Measurements from ENCODE around the gene DNAJC25. TPM values are rescaled to one million over a fixed set of nuclear protein-coding genes. Genes with fewer than 3 reads are reported as not detected.

DNAJC25 gene
- polyA plus RNA-seq, 3 donors, result 1.1 to 6.0 (median 1.6) TPM

DNA sequence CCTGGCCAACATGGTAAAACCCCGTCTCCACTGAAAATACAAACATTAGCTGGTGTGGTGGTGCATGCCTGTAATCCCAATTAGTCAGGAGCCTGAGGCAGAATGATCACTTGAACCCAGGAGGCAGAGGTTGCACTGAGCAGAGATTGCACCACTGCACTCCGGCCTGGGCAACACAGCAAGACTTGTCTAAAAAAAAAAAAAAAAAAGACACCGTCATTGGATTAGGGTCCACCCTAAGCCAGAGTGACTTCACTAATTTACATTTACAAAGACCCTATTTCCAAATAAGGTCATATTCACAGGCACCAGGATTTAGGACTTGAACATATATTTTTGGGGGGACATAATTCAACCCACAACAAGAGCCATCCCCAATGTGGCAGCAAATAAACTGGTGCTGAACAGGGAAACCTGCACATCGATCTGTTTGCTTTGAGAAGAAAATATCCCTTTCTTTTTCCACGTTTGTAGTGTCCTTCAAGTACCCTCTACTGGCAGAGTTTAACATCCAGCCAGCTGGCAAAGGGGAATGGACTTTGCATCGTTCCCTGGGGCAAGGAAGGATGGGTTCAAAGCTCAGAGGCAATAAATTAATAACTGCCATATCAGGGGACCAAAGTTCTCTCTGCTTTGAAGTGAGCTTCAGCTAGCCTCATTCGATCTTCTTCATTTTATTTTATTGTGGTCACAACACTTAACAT, 3.7 kb upstream of the DNAJC25 start:
- 96% methylated on average over 4 of the region's 7 CpGs for WGBS (ENCODE audit: insufficient coverage)
- Histone ChIP-seq H3K9me3 (replicated peaks in 1 of 2; ENCODE audit: control insufficient read depth in 1 of 2, insufficient read depth in 1 of 2, low read length in 2 of 2) (no peaks in the 10 kb centered on the region), H2AFZ (ENCODE audit: insufficient read depth, low read depth, low read length, poor library complexity, severe bottlenecking) (no peak overlapping the region), H3K4me1 (ENCODE audit: control insufficient read depth in 1 of 2, insufficient read depth in 2 of 2, low read length in 2 of 2) (peaks cover 18 to 28% of the 10 kb centered on the region in 2 donors), H3K27ac (ENCODE audit: low read depth in 1 of 2, low read length in 2 of 2) (no peak overlapping the region), H3K27me3 (ENCODE audit: control insufficient read depth in 2 of 2, insufficient read depth in 2 of 2, low read length in 2 of 2) (peaks cover 0 to 5% of the 10 kb centered on the region in 2 donors), H4K20me1 (ENCODE audit: insufficient read depth, low read length) (no peaks in the 10 kb centered on the region), H3K79me2 (ENCODE audit: insufficient read depth, low read length) (peaks cover 12% of the 10 kb centered on the region), H3K4me3 (replicated peaks in 1 of 3; ENCODE audit: low read depth in 2 of 3, low read length in 3 of 3) (no peak overlapping the region), H3K4me2 (replicated peaks; ENCODE audit: extremely low read depth, low read length, poor library complexity, severe bottlenecking) (no peak overlapping the region), H3K9ac (ENCODE audit: insufficient read depth, low read length, poor library complexity, severe bottlenecking) (no peak overlapping the region), H3K36me3 (replicated peaks in 1 of 2; ENCODE audit: control insufficient read depth in 1 of 2, insufficient read depth in 2 of 2, low read length in 2 of 2) (no peaks in the 10 kb centered on the region)
- no peak overlapping the region for H3K4me3 Mint-ChIP-seq
- peaks cover 0 to 2% (median 1%) of the 10 kb centered on the region in 3 donors for H3K27me3 Mint-ChIP-seq (ENCODE audit: low read depth in 3 of 3)
- peaks cover 0 to 4% (median 0%) of the 10 kb centered on the region in 7 donors for H3K9me3 Mint-ChIP-seq
- no peak for DNase-seq
- intact Hi-C loops (cut with micrococcal nuclease), result no loop called here
- TF ChIP-seq, protein P1, sequence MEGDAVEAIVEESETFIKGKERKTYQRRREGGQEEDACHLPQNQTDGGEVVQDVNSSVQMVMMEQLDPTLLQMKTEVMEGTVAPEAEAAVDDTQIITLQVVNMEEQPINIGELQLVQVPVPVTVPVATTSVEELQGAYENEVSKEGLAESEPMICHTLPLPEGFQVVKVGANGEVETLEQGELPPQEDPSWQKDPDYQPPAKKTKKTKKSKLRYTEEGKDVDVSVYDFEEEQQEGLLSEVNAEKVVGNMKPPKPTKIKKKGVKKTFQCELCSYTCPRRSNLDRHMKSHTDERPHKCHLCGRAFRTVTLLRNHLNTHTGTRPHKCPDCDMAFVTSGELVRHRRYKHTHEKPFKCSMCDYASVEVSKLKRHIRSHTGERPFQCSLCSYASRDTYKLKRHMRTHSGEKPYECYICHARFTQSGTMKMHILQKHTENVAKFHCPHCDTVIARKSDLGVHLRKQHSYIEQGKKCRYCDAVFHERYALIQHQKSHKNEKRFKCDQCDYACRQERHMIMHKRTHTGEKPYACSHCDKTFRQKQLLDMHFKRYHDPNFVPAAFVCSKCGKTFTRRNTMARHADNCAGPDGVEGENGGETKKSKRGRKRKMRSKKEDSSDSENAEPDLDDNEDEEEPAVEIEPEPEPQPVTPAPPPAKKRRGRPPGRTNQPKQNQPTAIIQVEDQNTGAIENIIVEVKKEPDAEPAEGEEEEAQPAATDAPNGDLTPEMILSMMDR (IDR thresholded peaks at IDR 0.05), result no peak
- no peaks in the 10 kb centered on the region for H3K36me3 Mint-ChIP-seq
- H3K27ac Mint-ChIP-seq, result no peak overlapping the region
- H3K4me1 Mint-ChIP-seq, result peaks cover 23% of the 10 kb centered on the region

DNA sequence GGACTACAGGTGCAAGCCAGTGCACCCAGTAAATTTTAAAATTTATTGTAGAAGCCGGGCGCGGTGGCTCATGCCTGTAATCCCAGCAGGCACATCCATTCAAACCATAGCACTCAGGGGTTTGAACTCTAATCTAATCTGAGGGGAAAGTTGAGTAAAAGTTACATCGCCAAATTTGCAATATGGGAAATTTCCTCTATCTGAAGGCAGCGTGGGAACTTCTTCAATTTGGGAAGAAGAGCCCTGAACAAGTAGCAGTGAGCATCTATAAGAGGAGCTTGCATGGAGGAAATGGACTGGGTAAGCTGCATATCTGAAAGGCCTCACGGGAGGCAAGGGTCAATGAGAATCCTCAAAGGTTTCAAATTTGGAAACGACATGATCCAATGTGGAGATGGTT, 2.7 kb upstream of the DNAJC25 start:
- TF ChIP-seq, protein P1 (IDR thresholded peaks at IDR 0.05), result no peak
- peaks cover 0 to 2% (median 1%) of the 10 kb centered on the region in 3 donors for H3K27me3 Mint-ChIP-seq (ENCODE audit: low read depth in 3 of 3)
- peaks cover 22% of the 10 kb centered on the region for H3K79me2 ChIP-seq (ENCODE audit: insufficient read depth, low read length)
- no peak overlapping the region for H3K27ac Mint-ChIP-seq
- 83% methylated on average over 2 of the region's 7 CpGs for WGBS (ENCODE audit: insufficient coverage)
- H3K9me3 ChIP-seq (replicated peaks in 1 of 2; ENCODE audit: control insufficient read depth in 1 of 2, insufficient read depth in 1 of 2, low read length in 2 of 2), result no peaks in the 10 kb centered on the region
- no peak overlapping the region for H3K27ac ChIP-seq (ENCODE audit: low read depth in 1 of 2, low read length in 2 of 2)
- H4K20me1 ChIP-seq (ENCODE audit: insufficient read depth, low read length), result peaks cover 6% of the 10 kb centered on the region
- peak in 1 of 3 donors; percentile 37 for DNase-seq
- no peaks in the 10 kb centered on the region for H3K9me3 Mint-ChIP-seq
- peaks cover 24% of the 10 kb centered on the region for H3K4me1 Mint-ChIP-seq
- peaks cover 0 to 5% of the 10 kb centered on the region in 2 donors for H3K27me3 ChIP-seq (ENCODE audit: control insufficient read depth in 2 of 2, insufficient read depth in 2 of 2, low read length in 2 of 2)
- H3K4me3 ChIP-seq (replicated peaks in 1 of 3; ENCODE audit: low read depth in 2 of 3, low read length in 3 of 3), result no peak overlapping the region
- H3K36me3 ChIP-seq (replicated peaks in 1 of 2; ENCODE audit: control insufficient read depth in 1 of 2, insufficient read depth in 2 of 2, low read length in 2 of 2), result no peaks in the 10 kb centered on the region
- peaks cover 1 to 2% of the 10 kb centered on the region in 2 donors for H3K36me3 Mint-ChIP-seq
- H3K9ac ChIP-seq (ENCODE audit: insufficient read depth, low read length, poor library complexity, severe bottlenecking), result no peak overlapping the region
- intact Hi-C loops (cut with micrococcal nuclease), result no loop called here
- H3K4me3 Mint-ChIP-seq, result no peak overlapping the region
- H3K4me1 ChIP-seq (ENCODE audit: control insufficient read depth in 1 of 2, insufficient read depth in 2 of 2, low read length in 2 of 2), result peaks cover 21 to 23% of the 10 kb centered on the region in 2 donors
- no peak overlapping the region for H2AFZ ChIP-seq (ENCODE audit: insufficient read depth, low read depth, low read length, poor library complexity, severe bottlenecking)
- H3K4me2 ChIP-seq (replicated peaks; ENCODE audit: extremely low read depth, low read length, poor library complexity, severe bottlenecking), result no peak overlapping the region

Data from CD14-positive monocyte (primary cell).